GM04504 (cell line): ENCODE results near the gene SF3A2.

Experiments used
- DNase-seq: peaks from one replicate; pipeline ENCODE4 v3.0.0-alpha.2; 2012; ENCODE audit warnings: low read depth

SF3A2 gene

GRCh38 chr19:2207991-2208860 is 28.4 kb upstream of the SF3A2 start:
- peak; percentile 75 for DNase-seq

DNA sequence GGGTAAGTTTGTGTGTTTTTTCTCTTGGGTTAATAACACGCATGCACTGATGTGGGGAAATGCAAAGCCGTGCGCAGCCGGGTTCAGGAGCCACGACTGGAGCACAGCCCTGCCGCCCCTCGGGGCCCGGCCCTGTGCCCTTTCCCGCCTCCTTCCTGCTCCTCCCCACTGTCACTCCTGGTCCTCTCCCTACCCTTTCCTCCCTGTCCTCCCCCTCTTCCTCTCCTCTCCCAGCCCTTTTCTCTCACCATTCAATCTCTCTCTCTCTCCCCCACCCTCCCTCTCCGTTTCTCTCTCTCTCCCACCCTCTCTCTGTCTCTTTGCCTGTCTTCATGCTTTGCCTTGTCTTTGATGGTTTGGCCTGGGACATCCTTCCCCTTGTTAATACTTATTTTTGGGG is 27.6 kb upstream of the SF3A2 start:
- no peak for DNase-seq

GRCh38 chr19:2209408-2209807 is 27.2 kb upstream of the SF3A2 start:
- no peak for DNase-seq

DNA sequence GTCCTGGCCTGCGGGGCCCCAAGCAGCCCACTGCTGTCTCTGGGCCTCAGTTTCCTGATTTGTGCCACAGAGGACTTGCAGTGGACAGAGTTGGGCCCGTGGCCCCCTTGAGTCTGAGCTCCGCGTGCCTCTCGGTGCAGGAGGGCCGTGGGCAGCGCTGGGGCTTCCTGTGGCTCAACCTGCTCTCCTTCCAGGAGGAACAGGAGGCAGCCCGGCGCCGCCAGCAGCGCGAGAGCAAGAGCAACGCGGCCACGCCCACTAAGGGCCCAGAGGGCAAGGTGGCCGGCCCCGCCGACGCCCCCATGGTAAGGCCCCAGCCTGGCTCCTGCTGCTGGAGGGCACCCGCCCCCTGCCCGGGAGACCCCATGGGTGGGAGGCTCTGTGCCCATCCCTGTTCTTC is 26.4 kb upstream of the SF3A2 start:
- DNase-seq = no peak

- DNase-seq = no peak
Measured at GRCh38 chr19:2210987-2211740, 25.5 kb upstream of the SF3A2 start.

GRCh38 chr19:2212861-2213711 is 23.5 kb upstream of the SF3A2 start:
- no peak for DNase-seq

DNA sequence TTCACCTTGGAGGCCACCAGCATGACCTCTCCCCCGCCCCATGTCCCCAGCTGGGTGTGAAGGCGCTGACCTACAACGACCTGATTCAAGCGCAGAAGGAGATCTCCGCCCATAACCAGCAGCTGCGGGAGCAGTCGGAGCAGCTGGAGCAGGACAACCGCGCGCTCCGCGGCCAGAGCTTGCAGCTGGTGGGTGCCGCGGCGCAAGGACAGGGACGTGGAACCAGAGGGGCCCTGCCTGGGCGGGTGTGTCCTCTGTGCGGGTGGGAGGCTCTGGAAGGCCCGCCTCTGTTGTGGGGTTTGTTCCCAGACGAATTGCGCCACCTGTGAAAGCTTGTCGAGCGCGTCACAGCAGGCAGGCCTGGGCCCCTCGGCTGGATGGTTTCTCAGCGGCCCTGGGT is 22.8 kb upstream of the SF3A2 start:
- DNase-seq = no peak

- DNase-seq = no peak
Measured at GRCh38 chr19:2214251-2214650, 22.4 kb upstream of the SF3A2 start.

DNA sequence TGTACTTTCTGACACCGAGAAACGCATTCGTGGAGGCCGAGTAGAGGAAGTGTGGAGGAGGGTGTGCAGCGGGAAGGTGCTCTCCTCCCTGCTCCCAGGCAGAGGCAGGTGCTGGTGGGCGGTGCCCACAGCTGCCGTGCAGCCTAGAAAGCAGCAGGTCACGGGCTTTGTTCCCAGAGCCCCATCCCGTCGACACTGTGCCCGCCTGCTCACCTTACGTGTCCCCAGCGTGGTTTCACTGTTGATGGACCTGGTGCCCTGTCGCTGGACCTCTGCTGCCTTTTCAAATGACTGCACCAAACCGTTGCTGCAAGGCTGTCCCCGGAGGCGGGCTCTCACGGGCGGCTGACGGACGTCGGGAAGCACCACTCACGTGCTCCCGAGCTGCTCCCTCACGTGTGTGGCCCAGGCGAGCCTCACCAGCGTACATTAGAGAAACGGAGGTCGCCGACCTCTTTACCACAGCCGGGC is 21.3 kb upstream of the SF3A2 start:
- no peak for DNase-seq

- DNase-seq = no peak
Measured at GRCh38 chr19:2216361-2217225, 20.0 kb upstream of the SF3A2 start.

DNA sequence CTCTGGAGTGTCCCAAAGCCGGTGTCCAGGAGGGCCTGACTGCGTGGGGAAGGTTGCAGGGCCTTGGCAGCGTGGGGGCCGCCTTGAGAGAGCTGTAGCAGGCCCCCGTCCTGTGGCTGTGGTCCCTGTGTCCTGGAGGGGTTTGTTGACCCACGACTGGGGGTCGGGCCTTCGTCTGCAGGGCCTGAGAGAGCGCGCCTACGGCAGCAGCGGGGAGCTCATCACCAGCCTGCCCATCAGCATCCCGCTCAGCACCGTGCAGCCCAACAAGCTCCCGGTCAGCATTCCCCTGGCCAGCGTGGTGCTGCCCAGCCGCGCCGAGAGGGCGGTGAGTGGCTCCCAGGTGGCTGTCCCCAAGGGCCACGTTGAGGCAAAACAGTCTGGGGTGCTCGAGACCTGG is 19.0 kb upstream of the SF3A2 start:
- DNase-seq = no peak

GRCh38 chr19:2219726-2220125 is 16.9 kb upstream of the SF3A2 start:
- DNase-seq = no peak

GRCh38 chr19:2221250-2221831 is 15.3 kb upstream of the SF3A2 start:
- DNase-seq = no peak

- DNase-seq = no peak
Measured at GRCh38 chr19:2221918-2222317, 14.7 kb upstream of the SF3A2 start.

GRCh38 chr19:2223391-2223790 is 13.2 kb upstream of the SF3A2 start:
- DNase-seq = no peak

- no peak for DNase-seq
Measured at GRCh38 chr19:2223959-2224358, 12.7 kb upstream of the SF3A2 start.

- DNase-seq = no peak
Measured at GRCh38 chr19:2224754-2225349, 11.8 kb upstream of the SF3A2 start.

DNA sequence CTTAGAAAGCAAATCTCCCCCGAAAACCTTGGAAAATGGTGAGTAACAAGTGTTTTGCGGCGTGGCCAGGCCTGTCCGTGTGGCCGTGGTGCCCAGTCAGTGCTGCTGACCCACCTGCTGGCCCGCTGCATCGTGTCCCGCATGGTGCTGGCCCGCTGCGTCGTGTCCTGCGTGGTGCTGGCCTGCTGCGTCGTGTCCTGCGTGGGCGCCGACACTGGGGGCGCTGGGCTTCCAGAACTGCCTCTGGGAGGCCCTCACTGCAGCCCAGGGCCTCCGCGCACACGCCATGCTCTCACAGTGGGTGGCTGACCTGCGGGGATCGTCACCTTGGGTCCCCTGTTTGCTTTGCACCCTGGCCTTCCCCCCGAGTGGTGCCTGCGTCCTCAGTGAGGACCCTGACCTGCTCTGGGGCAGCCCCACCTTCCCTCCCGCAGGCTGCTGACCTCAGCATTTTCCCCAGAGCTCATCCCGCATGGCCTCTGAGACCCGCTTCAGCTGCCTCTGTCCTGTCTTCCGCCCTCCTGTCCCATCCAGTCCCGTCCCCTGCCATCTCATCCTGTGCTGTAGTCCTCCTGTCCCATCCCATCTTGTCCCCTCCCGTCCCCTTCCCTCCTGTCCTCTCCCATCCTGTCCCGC is 11.1 kb upstream of the SF3A2 start:
- DNase-seq = no peak

GRCh38 chr19:2226051-2226839 is 10.4 kb upstream of the SF3A2 start:
- DNase-seq = no peak
